Panc1 (cell line): ENCODE results near the gene BRD3OS. TPM values are rescaled to one million over a fixed set of nuclear protein-coding genes. Genes with fewer than 3 reads are reported as not detected.

Source experiments
- ATAC-seq: fragments of 200-7000 bp; cut with Tn5 transposase; 2 replicates; pipeline ENCODE4 v1.9.1; 2020; ENCODE audit warnings: mild to moderate bottlenecking, moderate library complexity
- BruUV-seq: library from RNA; stranded (reverse); fragments of 400-500 nt; replicated peaks from 2 replicates; lab custom pipeline; 2021; lab: Mats Ljungman, UMichigan
- CTCF ChIA-PET: fragments of 300-600 bp; sonication (Branson Sonifier 250); formaldehyde crosslinking; loops from one replicate; lab custom pipeline; 2022; ENCODE audit warnings: antibody characterized with exemption; lab: Charles Lee
- POLR2A ChIA-PET: fragments of 300-600 bp; sonication (Branson Sonifier 250); formaldehyde crosslinking; loops from one replicate; lab custom pipeline; 2022; ENCODE audit warnings: antibody characterized with exemption; lab: Charles Lee
- DNase-seq: peaks from one replicate; pipeline ENCODE4 v3.0.0-alpha.2; 2010; ENCODE audit warnings: low read depth, low spot score
- H3K27ac ChIP-seq: 2 replicates; pipeline ENCODE4 v1.5.1; 2011; ENCODE audit warnings: mild to moderate bottlenecking, low read length, inconsistent platforms
- H3K27me3 ChIP-seq: fragments of 200-500 bp; sonication (Bioruptor generic); 2 replicates; pipeline ENCODE4 v1.6.0; 2014; ENCODE audit warnings: low read length, inconsistent platforms; ENCODE audit not compliant: control insufficient read depth, insufficient read depth
- H3K36me3 ChIP-seq: fragments of 200-500 bp; sonication (Bioruptor generic); 2 replicates; pipeline ENCODE4 v1.5.1; 2014; ENCODE audit warnings: inconsistent platforms, mild to moderate bottlenecking, low read length, moderate library complexity; ENCODE audit not compliant: control insufficient read depth, insufficient read depth
- H3K4me1 ChIP-seq: 2 replicates; pipeline ENCODE4 v1.5.1; 2011; ENCODE audit warnings: inconsistent platforms, mild to moderate bottlenecking, low read length, moderate library complexity; ENCODE audit not compliant: control insufficient read depth, insufficient read depth
- H3K4me3 ChIP-seq, 2 experiments: 2 replicates each; pipeline ENCODE4 v1.5.1; 2011 to 2012; ENCODE audit warnings: low read depth in 2 of 2, low read length in 2 of 2, mild to moderate bottlenecking in 2 of 2, inconsistent platforms in 1 of 2, moderate library complexity in 1 of 2
- H3K9me3 ChIP-seq: fragments of 200-500 bp; sonication (Bioruptor generic); 2 replicates; pipeline ENCODE4 v1.5.1; 2014; ENCODE audit warnings: low read depth, mild to moderate bottlenecking, inconsistent platforms, low read length, moderate library complexity; ENCODE audit not compliant: control insufficient read depth, insufficient read depth
- CTCF ChIP-seq: fragments of 450-650 bp; IDR thresholded peaks from 2 replicates; pipeline ENCODE4 v1.5.1; 2017; ENCODE audit warnings: mild to moderate bottlenecking
- POLR2AphosphoS5 ChIP-seq: IDR thresholded peaks from 2 replicates; pipeline ENCODE4 v1.6.1; 2012; ENCODE audit warnings: mild to moderate bottlenecking, low read depth, low read length, moderate library complexity
- REST ChIP-seq, 2 experiments: IDR thresholded peaks; 2 replicates each; pipeline ENCODE4 v1.6.1; 2011 to 2012; ENCODE audit warnings: low read depth in 2 of 2, control low read depth in 1 of 2, low read length in 1 of 2, mild to moderate bottlenecking in 1 of 2, moderate library complexity in 1 of 2; ENCODE audit not compliant: insufficient read depth in 1 of 2
- SIN3A ChIP-seq: IDR thresholded peaks from 2 replicates; pipeline ENCODE4 v1.6.1; 2012; ENCODE audit warnings: low read depth, mild to moderate bottlenecking, low read length, moderate library complexity, borderline replicate concordance; ENCODE audit not compliant: insufficient read depth
- TCF7L2 ChIP-seq: IDR thresholded peaks from 2 replicates; pipeline ENCODE4 v1.6.1; 2011; ENCODE audit warnings: mild to moderate bottlenecking, low read depth, low read length, inconsistent platforms
- in situ Hi-C: cut with HindIII; loops from 2 replicates; pipeline ENCODE4 v1.10.0; 2016; ENCODE audit warnings: low sequenced_read_pairs, low pct_unique_long_range_greater_than_20kb
- intact Hi-C: fragments of 100-400 bp; cut with micrococcal nuclease; formaldehyde crosslinking; loops from one replicate; pipeline ENCODE4 v1.10.0; 2022; ENCODE audit not compliant: unreplicated experiment
- total RNA-seq: library from RNA; stranded (reverse); gene quantifications from one replicate; pipeline ENCODE4 v1.2.1, GENCODE V29; 2021; ENCODE audit not compliant: unreplicated experiment

The BRD3OS gene
- total RNA-seq, 1 experiment from 2014 or later = 22.1 TPM

GRCh38 chr9:134076644-134077043, 51.4 kb downstream of the BRD3OS start:
- no TSS peak for BruUV-seq
- Histone ChIP-seq H3K27me3 (no peaks in the 10 kb centered on the region), H3K9me3 (no peaks in the 10 kb centered on the region; the same call in 1 of the 2 replicates), H3K4me3 (no peak overlapping the region), H3K27ac (no peak overlapping the region), H3K36me3 (no peaks in the 10 kb centered on the region), H3K4me1 (no peaks in the 10 kb centered on the region)
- CTCF ChIA-PET = no interaction called here
- POLR2A ChIA-PET = no interaction called here
- in situ Hi-C loops (no loop called here), intact Hi-C loops (no loop called here)
- TF ChIP-seq REST (IDR thresholded peaks at IDR 0.05; ENCODE audit: insufficient read depth in 1 of 2, low read depth in 2 of 2, low read length in 1 of 2) (no peak), SIN3A (no peak), CTCF (no peak), TCF7L2 (no peak), POLR2AphosphoS5 (no peak)
- no peak for DNase-seq
- ATAC-seq = no peak

Other genes with a start within 250 kb of the BRD3OS start
- 24.7 TPM for gene VAV2, start 33.2 kb upstream of the BRD3OS start, total RNA-seq
- 27.6 TPM for gene BRD3, start 42.5 kb downstream of the BRD3OS start, total RNA-seq
- 36.9 TPM for gene WDR5, start 110.6 kb downstream of the BRD3OS start, total RNA-seq
- gene RNU6ATAC, start 139.1 kb downstream of the BRD3OS start, total RNA-seq = 33.6 TPM